Activated CD8-positive, alpha-beta memory T cell treated with anti-CD3 and anti-CD28 coated beads for 48 hours (primary cell): ENCODE measurements around the gene VAT1L.

Experiments
- DNase-seq, 3 experiments: peaks; one replicate each; pipeline ENCODE4 v3.0.0-alpha.2; 2020; ENCODE audit warnings: low read depth in 2 of 3, low spot score in 2 of 3

VAT1L gene

GRCh38 chr16:77781091-77781490 lies 7.3 kb upstream of the VAT1L start:
- DNase-seq = no peak

- no peak for DNase-seq
Measured at GRCh38 chr16:77782694-77783093, 5.7 kb upstream of the VAT1L start.

DNA sequence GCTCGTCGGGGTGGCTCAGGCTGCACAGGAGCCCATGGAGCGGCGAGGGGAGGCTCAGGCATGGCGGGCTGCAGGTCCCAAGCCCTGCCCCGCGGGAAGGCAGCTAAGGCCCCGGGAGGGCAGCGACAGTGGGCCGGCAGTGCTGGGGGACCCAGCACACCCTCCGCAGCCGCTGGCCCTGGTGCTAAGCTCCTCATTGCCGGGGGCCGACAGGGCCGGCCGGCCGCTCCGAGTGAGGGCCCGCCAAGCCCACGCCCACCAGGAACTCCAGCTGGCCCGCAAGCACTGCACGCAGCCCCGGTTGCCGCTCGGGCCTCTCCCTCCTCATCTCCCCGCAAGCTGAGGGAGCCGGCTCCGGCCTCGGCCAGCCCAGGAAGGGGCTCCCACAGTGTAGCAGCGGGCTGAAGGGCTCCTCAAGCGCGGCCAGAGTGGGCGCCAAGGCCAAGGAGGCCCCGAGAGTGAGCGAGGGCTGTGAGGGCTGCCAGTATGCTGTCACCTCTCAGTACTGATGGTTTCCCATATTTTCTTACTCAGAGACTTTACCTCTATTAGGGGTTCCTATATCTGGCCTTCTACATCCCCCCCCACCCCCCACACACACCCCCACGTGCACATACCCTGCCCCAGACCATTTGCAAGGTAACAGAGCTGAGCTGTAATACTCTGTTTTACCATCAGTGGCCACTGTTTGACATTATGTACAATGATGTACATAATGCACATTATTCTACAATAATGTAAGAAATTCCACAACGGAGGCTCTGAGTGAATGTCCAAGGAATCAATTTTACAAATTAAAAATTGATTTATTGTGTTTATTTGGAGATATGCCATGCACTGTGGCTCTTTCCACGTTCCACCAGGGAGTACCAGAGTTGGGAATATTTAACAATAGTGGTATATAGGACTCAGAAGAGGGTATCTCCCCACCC lies 3.7 kb upstream of the VAT1L start:
- DNase-seq = no peak

GRCh38 chr16:77785373-77785764 lies 3.0 kb upstream of the VAT1L start:
- DNase-seq = no peak

GRCh38 chr16:77786186-77786847 lies 2.0 kb upstream of the VAT1L start:
- DNase-seq = no peak

DNA sequence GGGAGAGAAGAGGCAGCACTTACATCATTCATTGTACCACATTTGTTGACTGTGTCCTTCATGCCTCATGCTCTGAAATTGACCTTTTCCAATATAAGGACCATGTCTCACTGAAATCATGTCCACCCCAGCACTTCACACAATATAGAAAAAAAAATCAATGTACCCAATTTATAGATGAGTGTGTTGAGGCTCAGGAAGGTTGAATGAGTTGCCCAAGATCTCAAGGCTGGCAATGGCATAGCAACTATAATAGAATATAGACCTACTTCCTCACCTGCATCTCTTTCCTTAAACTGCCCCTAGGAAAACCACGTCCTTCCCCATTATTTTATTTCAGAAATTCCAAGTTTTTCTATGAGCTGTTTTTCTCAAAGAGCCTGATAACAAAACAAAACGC lies 912 bp upstream of the VAT1L start:
- DNase-seq = no peak

- DNase-seq = no peak
Measured at GRCh38 chr16:77789085-77790008, 983 bp downstream of the VAT1L start.

- DNase-seq = no peak
Measured at GRCh38 chr16:77790009-77790372, 1.6 kb downstream of the VAT1L start.

- no peak for DNase-seq
Measured at GRCh38 chr16:77790912-77791311, 2.5 kb downstream of the VAT1L start.

DNA sequence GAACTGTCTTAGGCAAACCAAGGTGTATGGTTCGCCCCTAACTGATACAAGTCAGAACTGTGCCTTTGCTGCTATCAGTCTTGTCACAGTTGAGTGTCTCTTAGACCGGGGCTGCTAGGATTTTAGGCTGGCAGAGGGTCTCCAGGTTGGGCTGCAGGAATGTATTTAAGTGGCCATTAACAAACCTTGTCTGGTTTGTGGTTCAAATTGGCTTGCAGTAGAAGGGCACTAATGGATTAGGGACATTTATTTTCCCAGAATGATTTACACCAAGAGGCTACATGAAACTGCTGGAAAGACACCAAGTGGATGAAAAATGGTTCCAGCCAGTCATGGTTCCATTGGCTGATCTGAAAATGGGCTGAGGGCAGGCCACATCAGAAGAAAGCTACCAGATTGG lies 5.1 kb downstream of the VAT1L start:
- DNase-seq = no peak

- DNase-seq = no peak
Measured at GRCh38 chr16:77794586-77794985, 6.2 kb downstream of the VAT1L start.

DNA sequence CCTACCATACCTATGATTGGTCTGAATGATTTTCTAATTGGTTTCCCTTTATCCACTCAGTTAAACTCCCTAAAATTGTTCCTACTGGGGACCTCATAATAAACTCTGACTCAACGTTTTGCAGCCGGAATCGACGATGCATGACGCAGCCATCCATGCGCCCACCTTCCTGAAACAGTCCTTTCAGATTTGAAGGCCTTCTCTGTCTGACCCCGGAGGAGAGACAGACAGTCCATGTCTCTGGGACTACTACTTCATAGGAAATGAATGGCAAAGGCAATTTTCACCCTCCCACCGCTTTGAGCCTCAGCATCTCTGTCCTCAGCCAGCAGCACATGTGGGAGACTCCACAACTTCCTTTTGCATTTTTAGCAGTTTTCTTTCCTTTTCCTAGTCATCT lies 13.5 kb downstream of the VAT1L start:
- no peak for DNase-seq

GRCh38 chr16:77805398-77805797 lies 17.0 kb downstream of the VAT1L start:
- no peak for DNase-seq

GRCh38 chr16:77807021-77807420 lies 18.7 kb downstream of the VAT1L start:
- DNase-seq = no peak

- DNase-seq = no peak
Measured at GRCh38 chr16:77812856-77813500, 24.6 kb downstream of the VAT1L start.

DNA sequence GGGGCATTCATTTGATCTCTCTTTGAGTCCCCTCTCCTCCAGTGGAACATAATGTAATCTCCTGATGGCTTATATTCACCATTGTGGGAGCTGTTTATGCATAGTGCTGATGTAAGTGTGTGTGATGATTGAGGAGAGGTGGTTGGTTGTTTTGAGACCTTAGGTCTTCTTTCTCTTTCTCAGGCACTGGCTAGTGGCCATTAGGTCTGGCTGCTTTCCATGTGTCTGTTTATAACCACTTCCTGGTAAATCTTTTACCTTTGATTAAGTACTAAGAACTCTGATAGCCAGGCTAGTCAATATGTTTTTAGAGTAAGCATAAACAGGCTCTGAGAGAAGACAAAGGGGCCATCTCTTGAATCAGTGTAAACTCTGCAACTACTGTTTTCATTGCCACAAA lies 27.9 kb downstream of the VAT1L start:
- DNase-seq = no peak

GRCh38 chr16:77820340-77820739 lies 32.0 kb downstream of the VAT1L start:
- no peak for DNase-seq

- no peak for DNase-seq
Measured at GRCh38 chr16:77822661-77823060, 34.3 kb downstream of the VAT1L start.

GRCh38 chr16:77823067-77823466 lies 34.7 kb downstream of the VAT1L start:
- DNase-seq = no peak

GRCh38 chr16:77825196-77825595 lies 36.8 kb downstream of the VAT1L start:
- DNase-seq = no peak

- DNase-seq = no peak
Measured at GRCh38 chr16:77827032-77827431, 38.7 kb downstream of the VAT1L start.
